Stimulated activated CD8-positive, alpha-beta memory T cell treated with anti-CD3 and anti-CD28 coated beads, Interleukin-7, amount 100 ng/mL, for 1 hour (primary cell): ENCODE measurements around the gene NOC3L.
"Not testable (repeated sequence)": the region's sequence is repeated elsewhere in the genome, so short reads cannot be mapped to it uniquely, and the experiment has no call there.

Experiments
- DNase-seq, 2 donors: peaks; one replicate each; pipeline ENCODE4 v3.0.0-alpha.2; 2020; ENCODE audit warnings: low read depth in 2 of 2

NOC3L gene

DNA sequence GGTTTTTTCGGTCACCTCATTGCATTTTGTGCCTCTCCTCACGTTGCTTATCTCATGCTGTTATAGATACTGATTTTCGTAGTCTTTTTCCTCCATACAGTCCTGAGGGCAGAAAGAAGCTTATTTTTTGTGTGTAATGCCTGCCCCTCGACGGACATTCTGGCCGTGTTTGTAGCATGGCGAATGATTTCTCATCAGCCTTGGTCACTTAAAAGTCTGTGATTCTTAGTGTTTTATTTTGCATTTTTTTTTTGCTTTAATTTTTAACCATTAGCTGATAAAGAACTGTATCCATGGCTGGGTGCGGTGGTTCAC, 469 bp upstream of the NOC3L start:
- no peak for DNase-seq

DNA sequence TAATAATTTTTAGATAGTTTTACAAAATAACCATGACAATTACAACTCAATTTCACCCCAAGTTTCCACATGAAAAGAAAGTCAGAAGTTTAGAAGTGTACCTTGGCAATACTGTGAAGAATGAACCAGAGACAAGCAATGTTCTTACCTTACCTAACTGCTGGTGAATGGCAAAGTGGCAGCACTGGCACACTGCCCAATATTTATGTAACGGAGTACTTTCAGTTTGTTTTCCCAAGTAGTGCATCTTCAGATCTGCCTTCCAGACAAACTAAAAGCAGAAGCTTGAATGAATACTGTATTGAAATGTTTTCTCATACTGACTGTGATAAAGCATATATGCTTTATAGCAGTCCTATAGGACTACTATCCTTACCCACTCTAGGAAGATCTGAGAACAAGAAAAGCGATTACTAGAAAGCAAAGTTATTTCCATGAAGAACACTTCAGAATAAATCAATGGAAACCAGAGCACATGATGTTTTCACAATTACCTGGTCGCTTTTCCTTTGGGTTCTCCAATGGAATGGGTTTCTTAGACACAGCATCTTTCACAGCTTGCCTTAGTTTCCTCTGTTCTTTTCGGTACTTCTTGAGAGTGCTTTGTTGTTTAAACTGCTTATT, 1.5 kb downstream of the NOC3L start:
- DNase-seq, result no peak

DNA sequence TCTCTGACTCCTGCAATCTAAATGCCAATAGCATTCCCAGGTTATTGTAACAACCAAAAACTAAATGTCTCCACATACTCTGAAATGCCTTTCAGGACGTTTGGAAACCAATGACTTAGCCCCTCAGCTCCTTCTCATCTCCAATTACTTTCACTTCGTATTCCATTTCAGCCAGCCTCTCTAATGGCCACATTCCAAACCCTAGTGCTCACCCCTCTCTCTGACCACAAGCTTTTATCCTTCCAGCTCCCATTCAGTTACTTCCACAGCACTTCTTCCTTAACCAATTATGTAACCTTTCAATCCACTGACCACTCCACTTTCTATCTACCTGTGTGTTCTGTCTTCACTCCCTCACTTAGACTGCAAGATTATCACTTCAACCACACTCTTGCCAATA, 4.3 kb downstream of the NOC3L start:
- no peak for DNase-seq

DNA sequence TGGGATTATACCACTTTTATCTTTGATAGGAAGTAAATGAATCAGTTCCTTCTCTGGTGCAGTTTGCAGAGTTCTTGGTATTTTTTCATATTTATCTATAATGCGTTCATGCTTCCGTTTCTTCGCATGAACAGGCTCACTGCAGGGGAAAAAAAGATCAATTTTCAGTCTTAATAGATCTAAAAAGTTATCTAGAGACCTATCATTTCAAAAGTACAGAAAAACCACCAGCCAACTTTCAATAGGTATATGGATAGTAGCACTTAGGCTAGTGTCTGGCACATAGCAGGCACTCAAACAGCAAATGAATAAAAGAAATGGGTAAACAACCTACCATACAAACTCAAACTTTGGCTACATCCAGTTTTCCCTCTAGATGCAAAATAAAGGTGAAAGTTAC, 5.5 kb downstream of the NOC3L start:
- DNase-seq, result no peak

DNA sequence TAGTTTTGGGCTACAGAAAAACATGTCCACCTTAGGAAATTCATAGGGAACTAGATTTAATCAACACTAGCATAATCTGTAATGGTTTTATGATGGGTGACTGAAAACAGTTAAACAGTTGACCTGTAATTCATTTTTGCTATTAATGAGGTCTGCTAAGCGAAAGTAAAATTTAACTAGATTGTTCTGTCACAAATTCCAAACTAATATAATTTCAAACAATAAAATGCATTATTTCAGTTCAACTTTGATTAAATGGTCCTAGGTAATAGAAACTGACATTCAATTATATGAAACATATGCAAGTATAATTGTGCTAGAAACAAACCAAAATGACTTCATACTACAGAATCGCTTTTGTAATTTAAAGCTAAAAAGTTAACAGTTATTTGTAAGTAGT, 6.9 kb downstream of the NOC3L start:
- no peak for DNase-seq

DNA sequence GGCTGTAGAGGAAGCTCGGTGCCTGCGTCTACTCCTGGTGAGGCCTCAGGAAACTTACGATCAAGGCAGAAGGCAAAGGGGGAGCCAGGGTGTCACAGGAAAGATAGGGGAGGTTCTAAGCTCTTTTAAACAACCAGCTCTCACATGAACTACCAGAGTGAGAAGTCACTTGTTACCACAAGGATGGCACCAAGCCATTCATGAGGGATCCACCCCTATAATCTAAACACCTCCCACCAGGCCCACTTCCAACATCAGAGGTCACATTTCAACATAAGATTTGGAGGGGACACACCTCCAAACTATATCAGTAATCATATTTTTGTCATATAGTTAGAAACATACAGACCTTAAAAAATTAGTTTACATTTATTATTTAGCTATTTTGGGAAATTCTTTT, 9.4 kb downstream of the NOC3L start:
- DNase-seq, result no peak

DNA sequence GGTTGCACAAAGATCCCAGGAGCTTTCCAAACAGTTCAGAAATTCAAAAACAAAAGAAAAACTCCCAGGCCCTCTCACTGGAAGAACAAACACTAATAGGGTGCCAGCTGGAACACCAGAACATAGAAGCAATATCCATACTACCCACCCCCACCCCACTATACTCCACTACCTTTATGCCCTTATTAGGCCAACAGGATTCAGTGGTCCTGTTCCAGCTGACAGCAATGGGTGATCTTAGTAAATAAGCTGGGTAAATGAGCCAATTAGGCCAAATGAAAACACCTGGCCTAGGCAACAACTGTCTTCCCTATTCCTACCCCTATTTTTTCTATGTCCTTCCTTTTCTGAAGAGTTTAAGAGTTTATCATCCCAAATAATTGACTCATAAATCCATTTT, 11.7 kb downstream of the NOC3L start:
- DNase-seq, result no peak

DNA sequence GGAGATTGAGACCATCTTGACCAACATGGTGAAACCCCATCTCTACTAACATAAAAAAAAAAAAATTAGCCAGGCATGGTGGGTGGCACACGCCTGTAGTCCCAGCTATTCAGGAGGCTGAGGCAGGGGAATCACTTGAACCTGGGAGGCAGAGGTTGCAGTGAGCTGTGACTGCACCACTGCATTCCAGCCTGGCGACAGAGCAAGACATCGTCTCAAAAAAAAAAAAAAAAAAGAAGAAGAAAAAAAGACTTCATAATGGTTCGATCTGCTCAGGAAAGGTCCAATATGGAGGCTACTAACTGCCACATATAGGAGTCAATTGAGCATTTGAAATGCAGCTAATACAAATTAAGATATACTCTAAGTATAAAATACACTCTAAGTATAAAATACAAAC, 12.2 kb downstream of the NOC3L start:
- DNase-seq, result not testable (repeated sequence)

DNA sequence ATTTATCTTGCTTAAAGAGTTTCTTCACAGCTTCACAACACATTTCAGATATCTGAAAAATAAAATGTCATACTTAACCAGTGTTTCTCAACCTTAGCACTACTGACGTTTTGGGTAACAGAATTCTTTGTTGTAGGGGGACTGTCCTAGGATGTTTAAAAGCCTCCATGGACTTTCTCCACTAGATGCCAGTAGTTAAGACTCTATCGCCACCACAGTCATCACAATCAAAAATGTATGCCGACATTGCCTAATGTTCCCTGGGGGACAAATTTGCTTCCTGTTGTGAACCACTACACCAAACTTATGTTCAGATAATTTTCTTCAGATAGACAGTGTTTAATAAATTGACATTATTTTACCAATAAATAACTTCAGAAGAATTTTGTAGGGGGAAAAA, 13.4 kb downstream of the NOC3L start:
- no peak for DNase-seq

DNA sequence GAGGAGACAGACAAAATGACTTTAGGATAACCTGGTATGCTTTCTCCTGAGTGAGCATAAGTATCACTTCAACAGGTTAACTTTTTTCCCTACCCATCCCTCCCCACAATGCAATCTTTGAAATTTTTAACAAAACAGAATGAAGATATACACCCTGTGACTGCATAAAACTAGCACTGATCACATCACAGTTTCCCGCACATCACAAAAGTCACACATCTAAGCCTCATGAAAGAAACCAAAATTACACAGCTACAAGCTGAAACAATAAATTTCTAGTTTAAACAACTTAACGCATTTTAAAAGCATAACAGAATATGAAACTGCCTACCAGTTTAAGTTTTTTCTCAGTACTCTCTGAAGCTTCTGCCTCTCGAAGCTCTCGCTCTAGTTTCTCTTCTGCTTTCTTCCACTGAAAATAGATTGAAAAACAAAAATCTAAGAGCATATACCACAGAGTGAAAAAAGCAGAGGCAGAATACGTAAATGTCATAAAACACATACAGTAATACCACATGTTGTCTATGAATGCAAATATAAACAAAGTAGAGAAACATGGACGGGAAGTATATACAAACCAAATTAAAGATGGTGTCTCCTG, 18.1 kb downstream of the NOC3L start:
- DNase-seq, result no peak

DNA sequence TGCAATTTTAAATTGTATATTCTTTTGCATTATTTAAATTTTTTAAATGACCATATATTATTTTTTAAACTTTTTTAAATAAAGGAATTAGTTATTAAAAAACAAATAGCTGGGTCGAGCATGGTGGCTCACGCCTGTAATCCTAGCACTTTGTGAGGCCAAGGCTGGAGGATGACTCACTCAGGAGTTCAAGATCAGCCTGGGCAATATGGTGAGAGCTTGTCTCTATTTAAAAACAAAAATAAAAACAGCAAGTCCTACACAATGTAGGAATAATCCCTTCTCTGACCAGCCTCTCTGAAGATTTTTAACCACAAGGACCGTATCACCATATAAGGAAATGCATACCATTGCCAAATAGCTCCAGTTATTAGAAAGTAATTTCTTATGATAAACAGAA, 19.6 kb downstream of the NOC3L start:
- no peak for DNase-seq

DNA sequence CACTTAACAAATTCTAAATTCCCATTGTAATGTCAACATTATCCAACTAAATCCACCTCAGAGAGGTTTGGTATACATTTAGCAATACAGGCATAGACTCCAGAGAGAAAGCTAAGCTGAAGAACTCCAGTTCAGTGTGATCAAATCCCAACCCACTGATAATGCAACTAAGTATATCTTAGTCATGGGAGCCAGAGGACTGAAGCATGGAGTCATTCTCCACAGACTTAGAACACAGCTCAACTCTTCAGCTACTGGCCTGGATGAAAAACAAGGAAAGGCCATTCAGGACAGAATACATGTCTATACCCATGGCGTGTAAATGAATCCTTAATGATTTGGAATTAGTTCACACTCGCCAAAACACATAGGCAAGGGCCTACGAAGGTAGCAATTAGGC, 27.9 kb downstream of the NOC3L start:
- DNase-seq, result no peak

DNA sequence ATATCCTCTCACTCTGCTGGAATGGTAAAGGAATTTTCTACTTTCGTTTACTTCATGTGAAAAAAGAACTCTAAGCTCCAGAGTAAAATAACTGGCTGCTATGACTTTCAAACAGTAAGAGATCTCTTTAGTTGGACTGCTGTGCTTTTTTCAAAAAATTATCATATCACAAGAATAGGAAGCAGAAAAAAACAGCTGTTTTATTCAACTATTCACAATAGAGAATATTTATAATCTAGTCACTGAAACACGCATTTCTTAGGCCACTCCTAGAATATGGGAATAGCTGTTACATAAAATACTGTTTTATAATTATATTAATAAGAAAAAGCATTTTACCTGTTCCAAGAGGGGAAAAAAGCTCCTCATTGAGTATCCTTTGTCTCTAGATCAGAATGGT, 29.7 kb downstream of the NOC3L start:
- no peak for DNase-seq

DNA sequence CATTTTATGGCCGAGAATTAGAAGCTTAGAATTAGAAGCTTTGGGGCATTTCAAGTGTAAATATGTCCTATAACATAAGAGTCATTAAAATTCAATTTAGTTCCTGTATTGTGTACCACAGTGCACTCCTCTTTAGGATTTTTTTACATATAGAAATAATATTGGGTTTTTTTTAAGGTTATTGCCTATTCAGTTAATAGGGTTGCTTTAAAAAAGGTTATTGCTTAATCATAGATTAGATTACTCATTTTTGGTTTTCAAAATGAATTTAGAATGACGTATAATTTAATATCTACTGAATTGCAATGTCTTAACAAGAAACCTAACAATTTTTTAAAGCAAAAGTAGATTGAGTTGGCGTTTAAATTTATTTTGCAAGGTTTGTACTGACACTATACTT, 34.1 kb downstream of the NOC3L start:
- DNase-seq, result no peak

DNA sequence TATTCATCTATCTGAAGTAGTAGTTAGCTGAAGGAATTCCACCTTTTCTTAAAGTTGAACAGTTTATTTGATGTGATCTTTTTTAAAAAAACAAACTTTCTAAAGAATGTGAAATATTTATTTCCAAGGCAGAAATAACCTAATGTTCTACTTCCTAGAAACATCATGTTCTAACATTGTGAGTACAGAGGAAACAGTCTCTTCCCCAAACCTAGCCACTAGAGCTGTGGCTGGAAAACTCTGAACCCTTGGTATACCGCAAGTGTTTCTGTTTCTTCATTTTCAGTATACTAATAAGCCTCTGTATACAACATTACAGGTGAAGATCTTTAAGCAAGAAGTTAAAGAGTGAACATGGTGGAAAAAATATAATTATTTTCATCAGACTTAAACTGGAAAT, 35.1 kb downstream of the NOC3L start:
- DNase-seq, result no peak

DNA sequence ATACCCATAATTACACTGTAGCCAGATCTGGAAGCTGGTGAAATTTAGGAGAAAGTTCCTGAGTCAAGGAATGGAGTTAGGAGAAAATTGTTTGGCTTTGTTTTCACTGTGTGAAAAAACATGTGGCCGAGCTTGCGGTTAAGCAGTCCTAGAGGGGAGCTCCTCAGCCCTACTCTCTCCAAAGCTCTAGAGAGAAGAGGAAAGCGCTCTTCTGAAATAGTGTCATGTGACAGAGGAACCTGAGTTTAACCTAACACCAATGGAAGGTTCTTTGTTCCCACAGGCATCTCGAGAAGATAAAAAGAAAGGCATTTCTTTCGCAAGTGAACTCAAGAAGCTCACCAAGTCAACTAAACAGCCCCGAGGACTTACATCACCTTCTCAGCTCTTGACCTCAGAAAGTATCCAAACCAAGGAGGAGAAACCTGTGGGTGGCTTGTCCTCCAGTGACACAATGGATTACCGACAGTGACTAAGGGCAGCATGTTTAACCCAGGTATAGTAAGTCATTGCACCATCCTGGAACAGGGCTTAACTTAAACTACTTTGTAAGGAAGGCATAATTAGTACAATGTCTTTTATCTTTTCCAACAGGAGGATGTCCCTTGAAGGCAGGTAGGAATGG, 38.0 kb downstream of the NOC3L start:
- no peak for DNase-seq

DNA sequence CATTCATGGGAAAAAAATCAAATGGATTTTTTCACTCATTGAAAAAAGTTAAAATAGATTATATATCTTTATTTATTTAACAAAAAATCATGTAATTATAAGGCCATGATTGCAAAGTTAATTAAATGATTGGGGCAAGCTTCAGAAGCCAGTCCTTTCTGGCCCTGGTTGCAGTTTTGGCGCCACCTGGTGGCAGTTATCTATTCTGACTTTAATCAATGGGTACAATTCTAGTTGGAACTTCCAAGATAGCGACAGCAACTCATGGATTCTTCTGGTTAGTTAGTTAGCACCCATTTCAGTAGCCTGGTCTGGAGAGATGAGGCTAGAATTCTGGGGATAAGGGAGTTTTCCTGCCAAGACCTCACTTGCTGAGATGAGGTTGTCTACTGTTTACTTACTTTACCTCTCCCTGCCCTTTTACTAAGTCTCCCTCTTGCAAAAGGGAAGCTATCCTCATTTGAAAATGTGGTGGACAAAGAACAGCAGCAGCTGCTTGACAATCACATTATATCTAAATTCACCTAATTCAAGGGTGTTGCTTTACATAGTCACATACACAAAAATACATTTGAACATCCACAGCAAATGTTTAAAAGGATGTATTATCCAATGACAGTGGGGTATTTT, 42.3 kb downstream of the NOC3L start:
- peak; percentile 20 to 48 for DNase-seq

DNA sequence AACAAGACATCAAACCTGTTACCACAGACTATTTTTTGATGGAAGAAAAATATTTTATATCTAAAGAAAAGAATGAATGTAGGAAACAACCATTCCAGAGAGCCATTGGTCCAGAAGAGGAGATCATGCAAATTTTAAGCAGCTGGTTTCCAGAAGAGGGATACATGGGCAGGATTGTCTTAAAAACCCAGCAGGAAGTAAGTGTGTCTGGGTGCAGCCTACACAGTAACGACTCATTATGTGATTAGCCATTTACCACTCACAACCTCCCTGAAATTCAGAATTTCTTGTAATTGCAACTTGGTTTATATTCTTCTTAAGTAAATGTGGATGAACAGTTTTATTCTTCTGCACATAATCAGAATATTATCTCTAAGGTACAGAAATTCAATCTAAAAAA, 46.2 kb downstream of the NOC3L start:
- no peak for DNase-seq

DNA sequence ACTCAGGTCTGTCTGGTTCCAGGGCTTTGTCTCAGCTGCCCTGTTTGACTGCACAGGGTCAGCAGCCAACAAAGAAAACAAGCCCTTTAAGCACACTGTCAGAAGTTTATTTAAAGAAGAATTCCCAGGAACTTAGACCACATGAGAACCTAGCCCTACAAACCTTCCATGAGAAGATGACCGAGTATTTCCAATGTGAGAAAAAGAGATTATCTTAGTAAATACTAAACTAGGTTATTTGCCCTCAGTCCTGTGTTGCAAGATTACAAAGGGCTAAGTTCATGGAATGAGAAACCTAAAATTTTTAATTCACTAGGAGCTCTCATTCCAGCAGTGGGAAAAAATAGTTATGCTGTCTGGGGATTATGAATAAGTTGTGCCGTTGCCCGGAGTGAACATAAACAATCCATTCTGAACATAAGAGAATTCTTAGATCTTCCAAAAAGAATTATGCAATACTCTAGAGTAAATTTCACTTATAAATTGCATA, 46.7 kb downstream of the NOC3L start:
- DNase-seq, result no peak

DNA sequence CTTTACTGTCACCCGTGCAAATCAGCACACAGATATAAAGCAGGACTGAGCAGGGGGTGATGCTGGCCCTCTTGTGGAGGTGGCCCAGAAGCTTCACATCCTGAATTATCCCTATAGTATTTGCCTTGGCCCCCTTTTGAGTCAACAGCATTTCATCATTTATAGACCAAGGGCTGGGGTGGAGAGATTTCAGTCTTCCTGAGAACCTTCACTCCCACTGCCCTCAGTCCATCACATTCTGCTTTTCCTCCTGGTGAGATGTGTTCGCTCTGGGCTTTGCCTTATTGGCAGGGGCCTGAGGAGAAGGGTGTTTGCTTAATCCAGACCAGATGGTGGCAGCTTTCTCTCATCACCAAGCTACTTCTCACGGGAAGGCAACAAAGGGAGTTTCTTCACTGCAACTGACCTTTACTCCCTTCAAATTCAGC, 47.7 kb downstream of the NOC3L start:
- DNase-seq, result no peak

DNA sequence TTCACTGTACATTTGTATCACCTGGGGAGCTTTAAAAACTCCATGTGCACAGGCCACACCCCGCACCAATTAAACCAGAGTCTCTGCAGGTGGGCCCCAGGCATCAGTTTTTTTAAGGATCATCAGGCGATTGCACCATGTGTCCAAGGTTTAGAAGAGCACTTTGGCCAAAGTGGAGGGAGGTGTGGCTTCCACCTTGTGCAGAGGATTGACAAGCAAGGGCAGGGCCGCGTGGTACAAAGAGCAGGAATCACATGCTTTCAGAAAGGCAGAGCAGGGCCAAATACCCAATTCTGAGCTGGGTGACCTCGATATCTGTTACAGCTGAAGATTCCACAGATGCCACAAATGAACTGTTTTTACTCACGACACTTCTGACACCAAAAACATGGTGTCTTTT, 52.4 kb downstream of the NOC3L start:
- DNase-seq, result no peak

DNA sequence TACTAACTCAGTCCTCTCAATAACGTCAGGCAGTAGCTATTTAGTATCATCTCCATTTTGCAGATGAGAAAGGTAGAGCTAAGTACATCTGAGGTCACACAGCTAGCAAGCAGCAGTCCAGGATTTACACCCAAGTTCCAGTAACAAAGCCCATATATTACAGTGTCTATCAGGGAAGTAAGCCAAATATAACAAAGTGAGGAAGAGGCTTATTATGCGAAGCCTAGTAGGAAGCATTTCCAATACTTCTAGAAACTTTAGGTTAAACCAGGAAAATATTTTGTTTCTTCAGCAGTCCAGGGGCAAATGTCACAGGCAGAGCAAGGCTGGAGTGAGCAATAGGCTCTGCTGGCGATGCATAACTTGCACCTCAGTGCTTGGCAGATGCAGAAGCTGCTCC, 53.9 kb downstream of the NOC3L start:
- DNase-seq, result no peak

DNA sequence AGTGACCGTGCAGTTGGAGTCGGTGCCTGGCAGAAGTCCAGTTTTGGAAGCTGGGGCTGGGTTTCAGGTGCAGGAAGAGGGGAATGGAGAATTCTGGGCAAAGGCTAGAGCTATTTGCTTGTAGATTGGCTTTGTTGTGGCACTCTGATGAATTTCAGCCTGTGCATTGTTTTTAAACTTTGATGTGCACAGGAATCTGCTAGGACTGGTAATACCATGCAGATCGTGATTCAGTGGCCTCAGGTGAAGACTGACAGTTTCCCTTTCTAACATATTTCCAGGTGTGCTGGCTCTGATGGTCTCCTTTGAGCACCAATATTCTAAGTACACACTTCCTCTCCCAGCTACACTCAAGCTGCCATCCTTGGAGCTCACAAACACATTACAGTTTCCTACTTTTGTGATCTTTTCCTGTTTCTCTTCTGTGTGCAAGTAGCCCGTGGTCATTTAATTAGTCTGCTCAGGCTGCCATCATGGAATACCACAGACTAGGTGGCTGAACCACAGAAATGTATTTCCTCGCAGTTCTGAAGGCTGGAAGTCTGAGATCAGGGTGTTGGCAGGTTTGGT, 55.6 kb downstream of the NOC3L start:
- no peak for DNase-seq
